GM21390 (cell line): ENCODE measurements around the gene LAMP1.
"Not testable (repeated sequence)": the region's sequence is repeated elsewhere in the genome, so short reads cannot be mapped to it uniquely, and the experiment has no call there.

Source experiments
- ATAC-seq: cut with Tn5 transposase; IDR thresholded peaks from one replicate; pipeline ENCODE4 v1.9.1; 2021; ENCODE audit not compliant: unreplicated experiment

LAMP1 gene

GRCh38 chr13:113354831-113355610 lies 58.0 kb downstream of the LAMP1 start:
- no peak for ATAC-seq

- no peak for ATAC-seq
Observed at GRCh38 chr13:113355621-113356020, 58.6 kb downstream of the LAMP1 start.

GRCh38 chr13:113356596-113356995 lies 59.6 kb downstream of the LAMP1 start:
- no peak for ATAC-seq

GRCh38 chr13:113357529-113357928 lies 60.5 kb downstream of the LAMP1 start:
- ATAC-seq: no peak

GRCh38 chr13:113358653-113359190 lies 61.7 kb downstream of the LAMP1 start:
- no peak for ATAC-seq

- ATAC-seq: no peak
Observed at GRCh38 chr13:113359571-113359970, 62.5 kb downstream of the LAMP1 start.

GRCh38 chr13:113360446-113360845 lies 63.4 kb downstream of the LAMP1 start:
- ATAC-seq: no peak

GRCh38 chr13:113361406-113361805 lies 64.4 kb downstream of the LAMP1 start:
- no peak for ATAC-seq

- no peak for ATAC-seq
Observed at GRCh38 chr13:113364311-113364889, 67.4 kb downstream of the LAMP1 start.

- no peak for ATAC-seq
Observed at GRCh38 chr13:113364901-113365582, 68.0 kb downstream of the LAMP1 start.

GRCh38 chr13:113365583-113365970 lies 68.5 kb downstream of the LAMP1 start:
- ATAC-seq: no peak

GRCh38 chr13:113365971-113366588 lies 69.0 kb downstream of the LAMP1 start:
- no peak for ATAC-seq

- no peak for ATAC-seq
Observed at GRCh38 chr13:113367020-113367560, 70.1 kb downstream of the LAMP1 start.

GRCh38 chr13:113367771-113368170 lies 70.7 kb downstream of the LAMP1 start:
- no peak for ATAC-seq

- not testable (repeated sequence) for ATAC-seq
Observed at GRCh38 chr13:113368353-113368752, 71.3 kb downstream of the LAMP1 start.

- no peak for ATAC-seq
Observed at GRCh38 chr13:113369189-113369588, 72.2 kb downstream of the LAMP1 start.

- ATAC-seq: no peak
Observed at GRCh38 chr13:113369881-113370280, 72.8 kb downstream of the LAMP1 start.

- no peak for ATAC-seq
Observed at GRCh38 chr13:113371061-113371460, 74.0 kb downstream of the LAMP1 start.

- ATAC-seq: not testable (repeated sequence)
Observed at GRCh38 chr13:113371701-113372100, 74.7 kb downstream of the LAMP1 start.
